Ectodermal cell (in vitro differentiated cells): ENCODE results near the gene DENND11.

Experiments used
- H3K27ac ChIP-seq: 2 replicates; pipeline ENCODE4 v1.7.0; 2013; ENCODE audit warnings: mild to moderate bottlenecking, low read depth, low read length; ENCODE audit not compliant: insufficient read depth, poor library complexity, severe bottlenecking
- H3K27me3 ChIP-seq: 2 replicates; pipeline ENCODE4 v1.7.0; 2013; ENCODE audit warnings: mild to moderate bottlenecking, low read length; ENCODE audit not compliant: insufficient read depth, control insufficient read depth, poor library complexity, severe bottlenecking
- H3K36me3 ChIP-seq: one replicate; pipeline ENCODE4 v1.7.0; 2013; ENCODE audit warnings: low read length; ENCODE audit not compliant: control insufficient read depth, insufficient read depth
- H3K4me1 ChIP-seq: one replicate; pipeline ENCODE4 v1.7.0; 2013; ENCODE audit warnings: low read length; ENCODE audit not compliant: control insufficient read depth, insufficient read depth
- H3K4me3 ChIP-seq: 2 replicates; pipeline ENCODE4 v1.7.0; 2013; ENCODE audit warnings: low read depth, low read length, control low read depth; ENCODE audit not compliant: insufficient read depth
- H3K9me3 ChIP-seq: 2 replicates; pipeline ENCODE4 v1.7.0; 2013; ENCODE audit warnings: mild to moderate bottlenecking, low read length, moderate library complexity; ENCODE audit not compliant: control insufficient read depth
- WGBS, 2 experiments: methylation state at CpG; one replicate each; pipeline ENCODE4 v1.1.7; 2013; ENCODE audit warnings: missing lambda C conversion rate in 2 of 2; 5-methylcytosine and 5-hydroxymethylcytosine counted together

Gene DENND11

GRCh38 chr7:141709318-141709717 lies 7.4 kb upstream of the DENND11 start:
- no peaks in the 10 kb centered on the region for H3K36me3 ChIP-seq
- peaks cover 3% of the 10 kb centered on the region for H3K4me1 ChIP-seq
- no peak overlapping the region for H3K27ac ChIP-seq
- no peak overlapping the region for H3K4me3 ChIP-seq
- H3K27me3 ChIP-seq, result peaks cover 4% of the 10 kb centered on the region
- WGBS, 2 experiments, result 77 to 92% methylated on average over 2 of the region's 2 CpGs
- H3K9me3 ChIP-seq, result no peaks in the 10 kb centered on the region

- Histone ChIP-seq H3K27me3 (peaks cover 13% of the 10 kb centered on the region), H3K9me3 (no peaks in the 10 kb centered on the region), H3K36me3 (no peaks in the 10 kb centered on the region), H3K27ac (no peak within 1 kb of the TSS), H3K4me3 (no peak within 1 kb of the TSS), H3K4me1 (peaks cover 4% of the 10 kb centered on the region)
- WGBS, 2 experiments, result 94 to 97% methylated on average over 6 of the region's 6 CpGs
Measured at GRCh38 chr7:141708351-141708750, 6.4 kb upstream of the DENND11 start, which contains the start of gene WEE2. TSS of gene WEE2 (plus strand) at chr7:141708353. CDS start at chr7:141708759, 406 bp downstream.

- H3K4me3 ChIP-seq, result no peak overlapping the region
- H3K36me3 ChIP-seq, result no peaks in the 10 kb centered on the region
- no peaks in the 10 kb centered on the region for H3K9me3 ChIP-seq
- H3K27me3 ChIP-seq, result peaks cover 26% of the 10 kb centered on the region
- peaks cover 4% of the 10 kb centered on the region for H3K4me1 ChIP-seq
- 92 to 100% methylated on average over 1 of the region's 1 CpG for WGBS, 2 experiments
- H3K27ac ChIP-seq, result no peak overlapping the region
Measured at GRCh38 chr7:141706239-141707064, 4.5 kb upstream of the DENND11 start.

- no peaks in the 10 kb centered on the region for H3K36me3 ChIP-seq
- H3K9me3 ChIP-seq, result no peaks in the 10 kb centered on the region
- peaks cover 35% of the 10 kb centered on the region for H3K27me3 ChIP-seq
- H3K4me3 ChIP-seq, result no peak overlapping the region
- H3K27ac ChIP-seq, result no peak overlapping the region
- H3K4me1 ChIP-seq, result peaks cover 4% of the 10 kb centered on the region
- 56 to 66% methylated on average over 5 of the region's 5 CpGs for WGBS, 2 experiments
Measured at GRCh38 chr7:141704741-141705140, 2.8 kb upstream of the DENND11 start.

GRCh38 chr7:141704112-141704511 lies 2.1 kb upstream of the DENND11 start:
- Histone ChIP-seq H3K9me3 (no peaks in the 10 kb centered on the region), H3K4me1 (peaks cover 4% of the 10 kb centered on the region), H3K36me3 (no peaks in the 10 kb centered on the region), H3K27me3 (peaks cover 35% of the 10 kb centered on the region), H3K27ac (no peak overlapping the region), H3K4me3 (no peak overlapping the region)
- 38 to 48% methylated on average over 3 of the region's 3 CpGs for WGBS, 2 experiments

- Histone ChIP-seq H3K36me3 (no peaks in the 10 kb centered on the region), H3K27ac (no peak overlapping the region), H3K27me3 (peaks cover 35% of the 10 kb centered on the region), H3K4me3 (no peak overlapping the region), H3K9me3 (no peaks in the 10 kb centered on the region), H3K4me1 (peaks cover 4% of the 10 kb centered on the region)
- WGBS, 2 experiments, result 91 to 92% methylated on average over 4 of the region's 4 CpGs
Measured at GRCh38 chr7:141702892-141703291, 926 bp upstream of the DENND11 start.

GRCh38 chr7:141701489-141702046 lies 398 bp downstream of the DENND11 start:
- H3K4me3 ChIP-seq, result peak overlapping the region; percentile 72
- H3K9me3 ChIP-seq, result no peaks in the 10 kb centered on the region
- WGBS, 2 experiments, result 0 to 1% methylated on average over 59 of the region's 59 CpGs
- peaks cover 35% of the 10 kb centered on the region for H3K27me3 ChIP-seq
- H3K27ac ChIP-seq, result no peak overlapping the region
- H3K4me1 ChIP-seq, result peaks cover 4% of the 10 kb centered on the region
- no peaks in the 10 kb centered on the region for H3K36me3 ChIP-seq

- H3K4me3 ChIP-seq, result peak overlapping the region; percentile 72
- H3K9me3 ChIP-seq, result no peaks in the 10 kb centered on the region
- no peaks in the 10 kb centered on the region for H3K36me3 ChIP-seq
- 8 to 11% methylated on average over 14 to 18 of the region's 20 CpGs for WGBS, 2 experiments
- H3K27ac ChIP-seq, result no peak overlapping the region
- peaks cover 4% of the 10 kb centered on the region for H3K4me1 ChIP-seq
- peaks cover 35% of the 10 kb centered on the region for H3K27me3 ChIP-seq
Measured at GRCh38 chr7:141700848-141701371, 1.1 kb downstream of the DENND11 start.

GRCh38 chr7:141700296-141700847 lies 1.6 kb downstream of the DENND11 start:
- Histone ChIP-seq H3K36me3 (no peaks in the 10 kb centered on the region), H3K27ac (no peak overlapping the region), H3K27me3 (peaks cover 35% of the 10 kb centered on the region), H3K9me3 (no peaks in the 10 kb centered on the region), H3K4me1 (peaks cover 4% of the 10 kb centered on the region), H3K4me3 (peak overlapping the region; percentile 72)
- 81 to 82% methylated on average over 5 of the region's 5 CpGs for WGBS, 2 experiments

GRCh38 chr7:141699860-141700259 lies 2.1 kb downstream of the DENND11 start:
- Histone ChIP-seq H3K4me1 (peaks cover 4% of the 10 kb centered on the region), H3K4me3 (no peak overlapping the region), H3K9me3 (no peaks in the 10 kb centered on the region), H3K36me3 (no peaks in the 10 kb centered on the region), H3K27me3 (peaks cover 35% of the 10 kb centered on the region), H3K27ac (no peak overlapping the region)
- WGBS, 2 experiments, result 74 to 86% methylated on average over 2 to 3 of the region's 3 CpGs
